GM19099 (cell line): ENCODE results near the gene TMEM253.

Source experiments
- POLR2A ChIP-seq: IDR thresholded peaks from 3 replicates; pipeline ENCODE4 v1.6.1; 2011; ENCODE audit warnings: low read depth; ENCODE audit not compliant: insufficient read length; ENCODE audit errors: extremely low read depth

Gene TMEM253

GRCh38 chr14:21100931-21101330 is at the start of gene TMEM253:
Gene TMEM253, plus strand, starts transcription at chr14:21101066. Its CDS starts 278 bp downstream, at chr14:21101344.
- no peak for TF ChIP-seq POLR2A

GRCh38 chr14:21053184-21054122 is 47.4 kb upstream of the TMEM253 start:
- TF ChIP-seq POLR2A, result no peak

GRCh38 chr14:21054123-21054767 is 46.6 kb upstream of the TMEM253 start:
- no peak for TF ChIP-seq POLR2A

GRCh38 chr14:21054768-21055145 is 46.1 kb upstream of the TMEM253 start:
- TF ChIP-seq POLR2A, result no peak

GRCh38 chr14:21055432-21056117 is 45.3 kb upstream of the TMEM253 start:
- TF ChIP-seq POLR2A, result no peak

- no peak for TF ChIP-seq POLR2A
Observed at GRCh38 chr14:21056520-21057163, 44.2 kb upstream of the TMEM253 start.

GRCh38 chr14:21057803-21058675 is 42.8 kb upstream of the TMEM253 start, which contains the start of gene RNASE8:
Gene RNASE8, plus strand, starts transcription at chr14:21057822. Its CDS starts 71 bp downstream, at chr14:21057893.
- no peak for TF ChIP-seq POLR2A

GRCh38 chr14:21058903-21059302 is 42.0 kb upstream of the TMEM253 start:
- TF ChIP-seq POLR2A, result no peak

- TF ChIP-seq POLR2A, result no peak
Observed at GRCh38 chr14:21059842-21060613, 40.8 kb upstream of the TMEM253 start.

- TF ChIP-seq POLR2A, result no peak
Observed at GRCh38 chr14:21060614-21061346, 40.1 kb upstream of the TMEM253 start.

- TF ChIP-seq POLR2A, result no peak
Observed at GRCh38 chr14:21061347-21061668, 39.6 kb upstream of the TMEM253 start.

GRCh38 chr14:21063479-21063878 is 37.4 kb upstream of the TMEM253 start:
- TF ChIP-seq POLR2A, result no peak
